ENCODE results near the gene MCF2L2.
"Not testable (repeated sequence)": the region's sequence is repeated elsewhere in the genome, so short reads cannot be mapped to it uniquely, and the experiment has no call there.

MCF2L2 gene, protein sequence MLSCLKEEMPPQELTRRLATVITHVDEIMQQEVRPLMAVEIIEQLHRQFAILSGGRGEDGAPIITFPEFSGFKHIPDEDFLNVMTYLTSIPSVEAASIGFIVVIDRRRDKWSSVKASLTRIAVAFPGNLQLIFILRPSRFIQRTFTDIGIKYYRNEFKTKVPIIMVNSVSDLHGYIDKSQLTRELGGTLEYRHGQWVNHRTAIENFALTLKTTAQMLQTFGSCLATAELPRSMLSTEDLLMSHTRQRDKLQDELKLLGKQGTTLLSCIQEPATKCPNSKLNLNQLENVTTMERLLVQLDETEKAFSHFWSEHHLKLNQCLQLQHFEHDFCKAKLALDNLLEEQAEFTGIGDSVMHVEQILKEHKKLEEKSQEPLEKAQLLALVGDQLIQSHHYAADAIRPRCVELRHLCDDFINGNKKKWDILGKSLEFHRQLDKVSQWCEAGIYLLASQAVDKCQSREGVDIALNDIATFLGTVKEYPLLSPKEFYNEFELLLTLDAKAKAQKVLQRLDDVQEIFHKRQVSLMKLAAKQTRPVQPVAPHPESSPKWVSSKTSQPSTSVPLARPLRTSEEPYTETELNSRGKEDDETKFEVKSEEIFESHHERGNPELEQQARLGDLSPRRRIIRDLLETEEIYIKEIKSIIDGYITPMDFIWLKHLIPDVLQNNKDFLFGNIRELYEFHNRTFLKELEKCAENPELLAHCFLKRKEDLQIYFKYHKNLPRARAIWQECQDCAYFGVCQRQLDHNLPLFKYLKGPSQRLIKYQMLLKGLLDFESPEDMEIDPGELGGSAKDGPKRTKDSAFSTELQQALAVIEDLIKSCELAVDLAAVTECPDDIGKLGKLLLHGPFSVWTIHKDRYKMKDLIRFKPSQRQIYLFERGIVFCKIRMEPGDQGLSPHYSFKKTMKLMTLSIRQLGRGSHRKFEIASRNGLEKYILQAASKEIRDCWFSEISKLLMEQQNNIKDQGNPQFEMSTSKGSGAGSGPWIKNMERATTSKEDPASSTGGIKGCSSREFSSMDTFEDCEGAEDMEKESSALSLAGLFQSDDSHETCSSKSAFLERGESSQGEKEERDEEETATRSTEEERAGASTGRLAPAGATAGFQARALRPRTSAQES

DNA sequence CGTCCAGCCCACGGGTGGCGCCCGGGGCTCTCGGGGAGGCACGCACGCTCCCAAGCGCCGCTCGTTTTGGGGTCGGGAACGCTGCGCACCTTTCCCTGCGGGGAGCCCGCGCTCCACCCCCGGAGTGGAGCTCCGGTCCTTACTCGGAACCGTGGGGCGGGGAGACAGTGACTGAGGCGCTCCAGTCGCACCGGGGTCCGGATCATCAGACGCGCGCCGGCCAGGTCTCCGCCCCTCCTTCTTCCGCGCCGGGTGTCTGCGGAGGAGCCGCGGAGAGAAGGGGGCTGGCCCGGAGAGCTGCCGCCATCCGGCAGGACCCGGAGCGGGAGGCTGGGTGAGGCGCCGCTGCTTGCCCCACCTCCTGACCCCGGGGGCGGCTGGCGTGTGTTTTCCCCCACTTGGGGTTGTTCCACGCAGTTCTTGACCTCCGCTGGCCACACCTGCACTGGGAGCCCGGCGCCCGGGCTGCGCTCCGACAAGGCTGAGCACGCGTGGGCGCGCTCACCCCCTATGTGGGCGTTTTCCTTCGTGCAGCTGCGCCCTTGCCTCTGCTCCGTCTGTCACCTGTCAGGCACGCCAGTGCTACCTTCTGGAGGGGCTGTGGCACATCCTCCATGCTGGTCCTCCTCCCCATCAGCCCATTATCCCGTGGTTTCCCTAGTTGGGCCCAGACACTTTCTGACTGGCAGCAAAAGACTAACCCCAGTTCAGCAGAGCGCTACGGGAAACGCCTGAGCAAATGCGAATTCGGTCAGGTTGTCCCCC lies at the start of gene MCF2L2:
Gene MCF2L2, minus strand, starts transcription at position 173 of the 765 bp plus-strand sequence. CDS start 642 bp downstream, outside the sequence.
- Histone ChIP-seq H3K79me2 (peaks cover 16% of the 10 kb centered on the region), H3K9me3 (ENCODE audit: control insufficient read depth, low read length) (no peaks in the 10 kb centered on the region), H3K4me3 (ENCODE audit: low read depth, low read length) (peak within 1 kb of the TSS; percentile 65), H3K4me1 (no peaks in the 10 kb centered on the region), H3K36me3 (ENCODE audit: control insufficient read depth, insufficient read depth, low read length) (no peaks in the 10 kb centered on the region), H3K27ac (peak within 1 kb of the TSS; percentile 81), H3K4me2 (ENCODE audit: low read length) (peak within 1 kb of the TSS; percentile 96), H3K9ac (peak within 1 kb of the TSS; percentile 69), H2AFZ (peak within 1 kb of the TSS; percentile 72), H3K27me3 (ENCODE audit: control insufficient read depth, insufficient read depth, low read length) (no peaks in the 10 kb centered on the region)
- TF ChIP-seq, protein P1, sequence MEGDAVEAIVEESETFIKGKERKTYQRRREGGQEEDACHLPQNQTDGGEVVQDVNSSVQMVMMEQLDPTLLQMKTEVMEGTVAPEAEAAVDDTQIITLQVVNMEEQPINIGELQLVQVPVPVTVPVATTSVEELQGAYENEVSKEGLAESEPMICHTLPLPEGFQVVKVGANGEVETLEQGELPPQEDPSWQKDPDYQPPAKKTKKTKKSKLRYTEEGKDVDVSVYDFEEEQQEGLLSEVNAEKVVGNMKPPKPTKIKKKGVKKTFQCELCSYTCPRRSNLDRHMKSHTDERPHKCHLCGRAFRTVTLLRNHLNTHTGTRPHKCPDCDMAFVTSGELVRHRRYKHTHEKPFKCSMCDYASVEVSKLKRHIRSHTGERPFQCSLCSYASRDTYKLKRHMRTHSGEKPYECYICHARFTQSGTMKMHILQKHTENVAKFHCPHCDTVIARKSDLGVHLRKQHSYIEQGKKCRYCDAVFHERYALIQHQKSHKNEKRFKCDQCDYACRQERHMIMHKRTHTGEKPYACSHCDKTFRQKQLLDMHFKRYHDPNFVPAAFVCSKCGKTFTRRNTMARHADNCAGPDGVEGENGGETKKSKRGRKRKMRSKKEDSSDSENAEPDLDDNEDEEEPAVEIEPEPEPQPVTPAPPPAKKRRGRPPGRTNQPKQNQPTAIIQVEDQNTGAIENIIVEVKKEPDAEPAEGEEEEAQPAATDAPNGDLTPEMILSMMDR (IDR thresholded peaks at IDR 0.05) = no peak

DNA sequence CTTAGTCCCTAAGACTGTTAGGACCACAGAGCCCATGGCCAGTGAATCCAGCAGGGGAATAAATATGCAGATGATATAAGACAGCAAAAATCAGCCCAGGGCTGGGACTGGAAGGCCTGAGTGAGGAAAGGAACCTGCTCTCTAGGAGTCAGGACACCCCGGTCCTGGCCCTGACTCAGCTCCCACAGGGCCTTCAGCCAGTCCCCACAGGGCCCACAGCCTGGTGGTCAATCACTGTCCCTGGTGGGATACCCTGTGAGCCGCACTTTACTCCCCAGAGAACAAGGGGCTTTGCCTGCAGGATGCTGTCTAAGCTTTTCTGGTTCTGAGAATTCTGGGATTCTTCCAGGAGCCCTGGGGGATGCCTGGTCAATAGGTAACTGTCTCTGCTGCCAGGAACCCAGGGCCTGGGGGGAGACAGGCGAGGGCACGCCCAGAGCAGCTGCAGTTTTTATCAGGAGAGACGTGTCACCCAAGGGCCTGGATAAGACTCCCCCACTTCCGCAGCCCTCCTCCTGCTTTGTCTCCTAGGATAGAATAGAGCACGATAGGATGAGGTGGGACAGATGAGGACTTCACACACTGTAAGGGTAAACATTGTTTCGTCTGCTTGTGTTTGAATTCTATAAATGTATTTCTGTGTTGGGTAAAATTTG lies 49.5 kb upstream of the MCF2L2 start:
- no peak overlapping the region for H3K4me2 ChIP-seq (ENCODE audit: low read length)
- no peaks in the 10 kb centered on the region for H3K9me3 ChIP-seq (ENCODE audit: control insufficient read depth, low read length)
- no peak overlapping the region for H3K4me3 ChIP-seq (ENCODE audit: low read depth, low read length)
- no peaks in the 10 kb centered on the region for H3K27me3 ChIP-seq (ENCODE audit: control insufficient read depth, insufficient read depth, low read length)
- no peaks in the 10 kb centered on the region for H3K36me3 ChIP-seq (ENCODE audit: control insufficient read depth, insufficient read depth, low read length)
- peaks cover 6% of the 10 kb centered on the region for H3K4me1 ChIP-seq
- H3K27ac ChIP-seq = no peak overlapping the region
- no peaks in the 10 kb centered on the region for H3K79me2 ChIP-seq
- H3K9ac ChIP-seq = no peak overlapping the region
- TF ChIP-seq, protein P1 (IDR thresholded peaks at IDR 0.05) = no peak
- H2AFZ ChIP-seq = no peak overlapping the region

DNA sequence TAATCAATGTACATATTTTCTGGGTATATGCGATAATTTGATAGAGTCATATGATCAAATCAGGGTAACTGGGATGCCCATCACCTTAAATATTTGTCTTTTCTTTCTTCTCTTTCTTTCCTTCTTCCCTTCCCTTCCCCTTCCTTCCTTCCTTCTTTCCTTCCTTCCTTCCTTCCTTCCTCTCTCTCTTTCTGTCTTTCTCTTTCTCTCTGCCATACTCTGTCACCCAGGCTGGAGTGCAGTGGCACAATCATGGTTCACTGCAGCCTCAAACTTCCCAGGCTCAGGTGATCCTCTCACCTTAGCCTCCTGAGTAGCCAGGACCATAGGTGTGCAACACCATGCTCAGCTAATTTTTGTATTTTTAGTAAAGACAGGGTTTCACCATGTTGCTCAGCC lies 47.3 kb upstream of the MCF2L2 start:
- H3K79me2 ChIP-seq; H3K27ac ChIP-seq; H3K27me3 ChIP-seq (ENCODE audit: control insufficient read depth, insufficient read depth, low read length); H3K36me3 ChIP-seq (ENCODE audit: control insufficient read depth, insufficient read depth, low read length); H3K4me3 ChIP-seq (ENCODE audit: low read depth, low read length); H2AFZ ChIP-seq; H3K9me3 ChIP-seq (ENCODE audit: control insufficient read depth, low read length); H3K4me2 ChIP-seq (ENCODE audit: low read length); H3K4me1 ChIP-seq; H3K9ac ChIP-seq: not testable (repeated sequence)

DNA sequence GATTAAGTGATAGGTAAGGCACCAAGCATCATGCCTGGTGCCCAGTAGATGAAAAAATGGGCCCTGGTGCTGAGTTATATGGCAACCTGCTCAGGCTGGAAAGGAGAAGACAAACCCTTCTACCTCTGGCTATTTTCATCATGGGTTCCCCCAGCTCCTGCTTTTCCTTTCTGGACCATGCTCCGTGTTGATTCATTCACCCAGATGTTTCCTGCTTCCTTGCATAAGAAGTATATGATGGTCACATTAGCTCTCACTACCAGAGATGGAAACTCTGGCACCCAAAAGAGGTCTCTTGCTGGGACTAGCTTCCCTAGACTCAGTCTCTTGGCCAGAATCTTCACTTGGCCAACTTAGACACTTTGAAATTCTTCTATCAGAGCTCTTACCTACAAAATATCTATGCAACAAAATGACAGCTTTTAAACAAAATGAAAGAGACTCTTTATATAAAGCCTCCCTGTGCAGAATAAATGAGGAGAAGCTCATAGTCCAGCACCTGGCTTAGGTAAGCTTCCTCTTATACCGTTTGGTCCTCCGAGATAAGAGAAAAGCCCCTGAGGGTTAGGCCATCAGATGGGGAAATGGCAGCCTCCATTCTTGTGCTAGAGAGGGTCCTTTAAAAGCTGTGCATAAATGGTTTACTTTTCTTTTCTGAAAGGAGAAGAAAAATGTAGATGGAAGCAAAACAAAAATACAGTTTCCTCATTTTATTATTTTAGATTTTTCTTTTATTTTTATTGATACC lies 46.8 kb upstream of the MCF2L2 start:
- Histone ChIP-seq H3K9ac (no peak overlapping the region), H3K36me3 (ENCODE audit: control insufficient read depth, insufficient read depth, low read length) (no peaks in the 10 kb centered on the region), H2AFZ (no peak overlapping the region), H3K79me2 (no peaks in the 10 kb centered on the region), H3K27ac (no peak overlapping the region), H3K9me3 (ENCODE audit: control insufficient read depth, low read length) (no peaks in the 10 kb centered on the region), H3K27me3 (ENCODE audit: control insufficient read depth, insufficient read depth, low read length) (no peaks in the 10 kb centered on the region), H3K4me2 (ENCODE audit: low read length) (no peak overlapping the region), H3K4me3 (ENCODE audit: low read depth, low read length) (no peak overlapping the region), H3K4me1 (no peaks in the 10 kb centered on the region)
- TF ChIP-seq, protein P1 (IDR thresholded peaks at IDR 0.05) = no peak
